Amniotic stem cell (primary cell): ENCODE results near the gene ELFN2.
"Not testable (repeated sequence)": the region's sequence is repeated elsewhere in the genome, so short reads cannot be mapped to it uniquely, and the experiment has no call there.

Experiments
- DNase-seq: peaks from one replicate; lab custom pipeline; 2025; lab: John Stamatoyannopoulos, UW

Gene ELFN2, protein sequence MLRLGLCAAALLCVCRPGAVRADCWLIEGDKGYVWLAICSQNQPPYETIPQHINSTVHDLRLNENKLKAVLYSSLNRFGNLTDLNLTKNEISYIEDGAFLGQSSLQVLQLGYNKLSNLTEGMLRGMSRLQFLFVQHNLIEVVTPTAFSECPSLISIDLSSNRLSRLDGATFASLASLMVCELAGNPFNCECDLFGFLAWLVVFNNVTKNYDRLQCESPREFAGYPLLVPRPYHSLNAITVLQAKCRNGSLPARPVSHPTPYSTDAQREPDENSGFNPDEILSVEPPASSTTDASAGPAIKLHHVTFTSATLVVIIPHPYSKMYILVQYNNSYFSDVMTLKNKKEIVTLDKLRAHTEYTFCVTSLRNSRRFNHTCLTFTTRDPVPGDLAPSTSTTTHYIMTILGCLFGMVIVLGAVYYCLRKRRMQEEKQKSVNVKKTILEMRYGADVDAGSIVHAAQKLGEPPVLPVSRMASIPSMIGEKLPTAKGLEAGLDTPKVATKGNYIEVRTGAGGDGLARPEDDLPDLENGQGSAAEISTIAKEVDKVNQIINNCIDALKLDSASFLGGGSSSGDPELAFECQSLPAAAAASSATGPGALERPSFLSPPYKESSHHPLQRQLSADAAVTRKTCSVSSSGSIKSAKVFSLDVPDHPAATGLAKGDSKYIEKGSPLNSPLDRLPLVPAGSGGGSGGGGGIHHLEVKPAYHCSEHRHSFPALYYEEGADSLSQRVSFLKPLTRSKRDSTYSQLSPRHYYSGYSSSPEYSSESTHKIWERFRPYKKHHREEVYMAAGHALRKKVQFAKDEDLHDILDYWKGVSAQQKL

DNA sequence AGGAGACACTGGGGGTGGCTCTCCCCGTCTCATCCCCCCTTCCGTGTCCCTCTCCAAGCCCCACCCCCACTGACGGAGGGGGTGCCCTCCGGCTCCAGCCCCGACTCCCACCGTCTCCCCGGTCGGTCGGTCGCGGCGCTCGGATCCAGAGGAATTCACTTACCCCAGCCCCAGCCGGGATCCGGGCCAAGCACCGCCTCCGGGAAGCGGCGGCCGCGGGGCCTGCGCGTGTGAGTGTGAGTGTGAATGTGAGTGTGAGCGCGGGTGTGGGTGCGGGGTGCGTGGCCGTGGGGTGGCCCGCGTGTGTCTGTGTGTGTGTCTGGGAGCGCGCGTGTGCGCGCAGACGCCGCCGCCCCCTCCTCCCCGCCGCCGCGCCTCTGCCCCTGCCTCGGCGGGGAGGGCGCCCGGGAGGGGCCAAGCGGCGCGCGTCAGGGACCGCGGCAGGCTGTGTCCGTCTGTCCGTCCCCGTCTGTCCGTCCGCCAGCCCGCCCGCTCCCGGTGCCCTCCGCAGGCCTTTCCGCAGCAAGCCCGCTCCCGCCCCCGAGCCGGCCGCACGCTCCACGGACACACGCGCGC lies at the start of gene ELFN2:
Gene ELFN2 (minus strand): TSS at position 345 of the 576 bp plus-strand sequence. CDS start 51,945 bp downstream, outside the sequence.
- DNase-seq: no peak

DNA sequence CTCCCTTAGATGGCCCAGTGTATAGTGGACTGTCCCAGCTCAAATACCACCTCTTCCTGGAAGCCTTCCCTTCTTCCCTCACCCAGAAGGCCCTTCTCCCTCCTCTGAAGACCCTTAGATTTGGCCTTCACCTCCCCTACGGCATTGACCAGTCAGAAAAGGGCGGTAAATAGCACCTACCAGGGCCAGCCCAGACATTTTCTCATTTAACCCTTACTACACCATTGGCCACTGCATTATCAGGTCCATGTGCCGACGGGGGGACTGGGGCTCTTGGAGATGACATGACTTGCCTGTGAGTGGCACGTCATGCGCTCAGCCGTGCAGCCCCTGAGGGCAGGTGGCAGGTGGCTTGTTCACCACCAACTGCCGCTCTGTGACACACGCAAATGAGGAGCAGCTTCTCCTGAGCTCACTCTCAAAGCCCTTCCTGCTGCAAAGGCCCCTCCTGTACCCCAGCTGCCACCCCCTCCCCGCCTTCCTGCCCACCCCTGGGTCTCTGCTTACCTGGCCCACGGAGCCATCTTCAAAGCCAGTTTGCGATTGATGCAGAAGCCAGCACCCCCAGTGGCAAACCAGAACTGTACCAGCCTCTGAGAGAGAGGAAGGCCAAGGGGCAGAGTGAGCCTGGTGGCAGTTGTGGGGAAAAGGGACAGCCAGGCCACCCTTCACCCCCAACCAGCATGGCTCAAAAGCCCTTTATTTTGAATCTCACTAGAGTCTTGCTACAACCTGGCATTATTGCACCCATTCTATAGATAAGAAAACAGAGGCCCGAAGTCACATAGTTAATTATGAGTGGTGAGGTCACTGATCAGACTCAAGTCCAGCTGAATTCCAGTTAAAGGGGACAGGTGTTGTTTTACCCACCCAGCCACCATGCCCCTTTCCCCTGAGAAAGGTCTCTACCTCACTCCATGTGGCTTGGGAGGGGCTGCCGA lies 49.4 kb upstream of the ELFN2 start:
- no peak for DNase-seq

DNA sequence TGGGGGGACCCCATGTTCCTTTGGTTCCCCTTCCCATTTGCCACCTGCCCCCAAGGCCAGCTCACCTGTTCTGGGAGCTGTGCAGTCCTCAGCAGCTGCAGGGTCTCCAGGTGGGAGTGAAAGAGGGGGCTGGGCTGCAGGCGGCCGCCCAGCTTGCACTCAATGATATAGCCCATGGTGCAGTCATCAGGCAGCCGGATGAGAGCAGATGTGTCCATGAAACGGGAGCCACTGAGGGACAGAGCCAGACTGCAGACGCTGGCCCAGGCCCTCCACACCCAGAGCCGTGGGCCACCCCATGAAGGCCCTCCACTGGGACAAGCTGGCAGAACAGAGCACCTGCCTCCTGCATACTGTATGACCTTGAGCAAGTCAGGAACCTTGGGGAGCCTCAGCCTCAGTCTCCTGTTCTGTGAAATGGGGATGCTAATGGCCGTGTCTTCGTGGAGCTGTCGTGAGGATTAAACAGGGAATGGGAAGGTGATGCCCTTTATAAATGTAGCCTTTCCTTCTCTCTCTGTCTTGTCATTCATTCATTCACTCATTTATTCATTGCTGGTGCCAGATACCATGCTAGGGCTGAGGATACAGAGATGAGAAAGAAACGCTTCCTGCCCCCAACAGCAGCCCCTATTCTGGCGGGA lies 47.3 kb upstream of the ELFN2 start:
- no peak for DNase-seq

DNA sequence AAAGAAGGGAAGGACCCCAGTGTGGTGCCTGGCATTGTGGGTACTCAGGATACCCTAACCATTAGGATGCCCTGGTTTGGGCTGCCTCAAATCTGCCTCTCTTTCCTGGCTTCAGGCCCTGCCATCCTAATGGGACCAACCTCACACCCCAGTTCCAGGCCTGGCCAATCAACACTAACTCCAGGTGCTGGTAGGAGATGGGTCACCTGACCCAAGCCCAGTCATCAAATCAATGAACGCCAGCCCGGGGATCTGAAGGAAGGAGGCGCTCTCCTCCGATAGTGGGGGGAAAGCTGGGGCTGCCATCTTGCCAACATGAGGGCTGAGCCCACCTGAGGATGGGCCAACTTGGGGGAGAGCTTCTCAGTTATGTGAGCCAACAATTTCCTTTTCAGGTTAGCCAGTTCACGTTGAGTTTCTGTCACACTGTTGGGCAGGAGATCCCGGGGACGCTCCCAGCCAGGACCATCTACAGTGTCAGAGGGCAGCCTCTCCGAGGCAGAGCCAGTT lies 46.2 kb upstream of the ELFN2 start:
- no peak for DNase-seq

DNA sequence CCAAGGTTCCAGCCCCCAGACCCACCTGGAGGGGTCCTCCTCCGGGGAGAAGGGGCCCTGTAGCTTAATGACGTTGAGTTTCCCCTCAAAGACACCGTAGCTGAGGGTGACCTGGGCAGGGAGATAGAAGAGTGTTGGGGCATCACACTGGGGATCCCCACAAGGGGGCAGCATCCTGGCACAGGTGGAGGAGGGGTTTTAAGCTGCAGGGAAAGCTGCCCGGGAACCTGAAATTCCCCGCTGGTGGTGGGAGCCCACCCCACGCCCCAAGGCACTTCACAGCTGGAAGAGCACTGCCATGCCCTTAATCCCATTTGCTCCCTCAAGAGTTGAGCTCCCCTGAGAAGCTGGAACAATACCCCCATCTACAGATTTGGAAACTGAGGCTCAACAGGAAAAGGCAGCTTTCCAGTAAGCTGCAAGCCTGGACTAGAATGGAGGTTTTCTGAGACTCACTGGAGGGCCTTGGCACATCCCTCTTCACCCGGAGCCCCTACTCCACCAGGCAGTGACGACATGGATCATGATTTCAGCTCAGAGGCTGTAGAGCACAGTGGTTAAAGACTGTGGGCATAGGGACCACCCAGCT lies 45.2 kb upstream of the ELFN2 start:
- no peak for DNase-seq

DNA sequence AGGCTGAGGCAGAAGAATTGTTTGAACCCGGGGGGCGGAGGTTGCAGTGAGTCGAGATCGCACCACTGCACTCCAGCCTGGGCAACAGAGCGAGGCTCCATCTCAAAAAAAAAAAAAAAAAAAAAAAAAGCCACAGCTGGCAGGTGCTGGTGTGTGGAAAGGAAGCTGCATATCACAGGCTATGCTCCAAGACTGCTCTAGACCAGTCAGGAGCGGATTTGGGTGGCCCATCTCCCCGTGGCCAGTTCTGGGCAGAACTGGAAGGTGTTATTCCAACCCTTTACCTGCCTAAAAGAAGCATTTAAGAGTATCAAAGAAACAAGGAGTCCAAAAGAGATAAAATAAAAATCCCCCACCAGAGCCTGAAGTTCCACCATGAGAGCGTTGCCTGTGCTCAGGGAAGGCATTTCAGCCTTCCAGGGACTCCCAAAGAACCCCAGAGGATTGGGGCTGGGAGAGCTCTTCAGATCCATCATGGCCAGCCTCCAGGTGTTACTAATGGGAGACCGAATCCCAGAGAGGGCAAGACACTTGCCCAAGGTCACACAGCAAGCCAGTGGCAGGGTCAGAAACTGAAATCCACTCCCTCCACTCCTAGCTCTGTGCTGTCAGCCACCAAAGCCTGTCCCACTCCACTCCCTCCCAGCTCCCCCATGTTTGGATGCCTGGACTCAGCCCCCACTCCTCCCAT lies 44.6 kb upstream of the ELFN2 start:
- no peak for DNase-seq

DNA sequence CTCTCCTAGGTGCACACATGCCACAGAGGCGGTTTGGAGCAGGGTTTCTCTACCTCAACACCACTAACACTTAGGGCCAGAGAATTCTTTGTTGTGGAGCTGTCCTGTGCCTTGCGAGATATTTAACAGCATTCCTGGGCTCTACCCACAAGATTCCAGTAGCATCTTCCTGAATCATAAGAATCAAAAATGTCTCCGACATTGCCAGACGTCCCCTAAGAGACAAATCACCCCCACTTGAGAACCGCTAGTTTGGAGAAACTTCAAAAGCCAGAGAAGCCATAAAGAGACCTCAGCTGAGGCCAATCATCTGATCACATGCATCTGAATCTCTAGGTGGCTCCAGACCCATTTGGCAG lies 42.8 kb upstream of the ELFN2 start:
- no peak for DNase-seq

DNA sequence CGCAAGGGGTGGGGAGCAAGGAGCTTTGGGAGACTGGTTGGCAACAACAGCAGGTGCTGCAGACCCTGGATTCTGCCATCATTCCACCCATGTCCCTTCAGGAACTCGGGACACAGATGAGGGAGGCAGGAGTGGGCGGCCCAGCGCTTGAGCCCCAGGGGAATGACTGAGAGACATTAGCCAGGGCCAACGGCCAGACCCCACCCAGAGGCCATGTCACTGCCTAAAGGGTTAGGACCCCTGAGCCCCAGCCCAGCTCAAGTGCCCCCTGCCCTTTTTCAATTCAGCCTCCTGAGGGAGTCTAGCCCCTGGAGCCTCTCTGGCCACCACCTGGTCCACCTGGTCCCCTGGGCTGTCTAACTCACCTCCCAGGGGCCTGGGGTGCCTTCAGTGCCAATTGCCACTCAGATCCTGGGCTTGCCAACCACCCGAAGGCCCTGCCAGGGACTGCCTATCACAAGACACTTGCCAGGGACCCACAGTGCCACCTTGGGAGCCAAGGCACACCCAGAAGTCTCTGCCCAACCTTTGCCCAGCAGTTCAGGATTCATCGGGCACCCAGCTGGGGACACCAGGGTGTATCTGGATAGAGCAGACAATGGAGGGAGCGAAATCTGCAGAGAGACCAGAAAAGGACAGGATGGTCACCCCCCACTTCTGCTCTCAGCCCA lies 42.3 kb upstream of the ELFN2 start:
- DNase-seq: no peak

DNA sequence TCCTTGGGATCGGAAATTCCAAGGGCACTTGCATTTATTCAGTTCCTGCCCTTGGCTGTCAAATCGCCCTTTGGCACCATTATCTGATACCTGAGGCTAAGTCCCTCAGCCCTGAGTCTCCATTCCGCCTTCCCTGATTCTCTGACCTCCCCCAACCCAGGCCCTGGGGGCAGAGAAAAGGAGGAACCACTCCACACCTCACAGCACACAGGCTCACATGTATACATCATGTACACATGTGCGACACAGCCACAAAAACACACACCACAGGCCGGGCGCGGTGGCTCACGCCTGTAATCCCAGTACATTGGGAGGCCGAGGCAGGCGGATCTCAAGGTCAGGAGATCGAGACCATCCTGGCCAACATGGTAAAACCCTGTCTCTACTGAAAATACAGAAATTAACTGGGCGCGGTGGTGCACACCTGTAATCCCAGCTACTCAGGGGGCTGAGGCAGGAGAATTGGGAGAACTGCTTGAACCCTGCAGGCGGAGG lies 41.0 kb upstream of the ELFN2 start:
- DNase-seq: not testable (repeated sequence)

DNA sequence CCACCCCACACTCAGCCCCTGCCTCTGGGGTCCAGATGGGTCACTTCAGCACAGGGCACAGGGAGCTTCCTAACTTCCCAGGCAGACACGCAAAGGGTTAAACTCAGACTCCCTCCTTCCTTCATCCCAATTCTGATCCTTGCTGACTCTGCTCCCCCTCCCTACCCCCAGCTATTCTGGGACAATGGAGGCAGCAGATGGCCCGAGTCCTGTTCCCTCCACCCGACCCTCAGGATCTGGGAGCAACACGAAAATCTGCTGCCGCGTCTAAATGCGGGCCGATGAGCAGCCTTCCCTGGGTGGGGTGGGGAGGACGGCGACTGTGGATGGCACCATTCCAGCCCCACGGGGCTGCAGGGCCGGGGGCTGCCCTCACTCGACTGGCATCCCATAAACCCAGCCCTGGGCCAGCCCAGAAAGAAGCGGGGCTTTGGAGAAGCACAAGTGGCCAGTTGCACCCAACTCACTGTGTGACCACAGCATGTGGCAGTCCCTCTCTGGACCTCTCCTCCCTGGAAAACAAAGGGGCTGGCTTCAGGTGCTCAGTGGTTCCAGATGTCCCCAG lies 40.2 kb upstream of the ELFN2 start:
- no peak for DNase-seq

DNA sequence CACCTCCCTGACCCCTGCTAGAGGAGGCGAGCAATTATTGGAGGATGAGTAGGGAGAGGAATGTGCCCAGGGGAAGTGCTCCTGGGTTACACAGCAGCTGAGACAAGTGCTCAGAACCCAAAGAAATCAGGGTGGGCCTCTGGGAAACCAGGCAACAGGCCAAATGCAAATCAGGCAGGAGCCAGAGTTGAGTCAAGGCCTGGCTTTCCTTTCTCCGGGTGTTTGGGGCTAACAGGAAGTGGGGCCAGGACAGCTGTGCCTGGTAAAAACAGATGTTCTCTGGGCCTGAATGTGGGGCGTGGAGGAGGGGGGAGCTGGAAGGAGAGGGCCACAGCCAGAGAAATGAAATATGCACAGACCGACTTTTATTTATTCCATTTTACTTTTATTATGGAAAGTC lies 36.9 kb upstream of the ELFN2 start:
- no peak for DNase-seq

DNA sequence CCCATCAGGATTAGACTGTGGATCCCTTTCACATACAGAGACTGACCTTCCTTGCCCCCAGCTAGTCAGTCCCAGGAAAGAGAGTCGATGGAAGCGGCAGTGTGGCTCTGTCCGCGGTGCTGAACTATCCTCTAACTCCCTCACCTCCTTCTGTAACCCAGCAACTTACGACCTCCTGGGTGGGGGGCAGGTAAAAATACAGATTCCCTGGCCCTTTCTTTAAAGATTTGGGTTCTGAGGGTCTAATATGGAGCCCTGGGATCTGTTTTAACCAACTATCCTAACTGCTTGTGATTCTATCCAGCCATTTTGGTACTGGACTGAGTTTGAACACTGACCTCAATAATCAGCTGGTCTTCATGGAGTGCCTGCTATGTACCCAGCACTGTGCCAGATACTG lies 35.7 kb upstream of the ELFN2 start:
- no peak for DNase-seq

DNA sequence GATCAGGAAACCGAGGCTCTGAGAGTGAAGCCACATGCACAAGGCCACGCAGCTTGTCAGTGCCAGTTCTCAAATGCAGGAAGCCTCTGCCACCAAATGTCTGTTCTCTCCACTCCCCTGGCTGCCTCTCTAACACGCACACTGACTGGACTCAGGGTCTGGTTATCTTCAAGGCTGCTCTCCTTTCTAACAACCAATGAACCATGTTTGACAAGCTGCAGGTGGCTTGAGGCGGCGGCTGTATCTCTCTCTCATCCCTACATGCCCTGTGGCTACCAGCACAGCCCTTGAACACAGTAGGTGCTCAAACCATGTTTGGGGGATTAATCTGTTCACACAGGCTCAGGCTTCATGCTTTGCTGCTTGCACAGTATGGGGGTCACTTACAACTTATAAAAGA lies 35.2 kb upstream of the ELFN2 start:
- DNase-seq: no peak

DNA sequence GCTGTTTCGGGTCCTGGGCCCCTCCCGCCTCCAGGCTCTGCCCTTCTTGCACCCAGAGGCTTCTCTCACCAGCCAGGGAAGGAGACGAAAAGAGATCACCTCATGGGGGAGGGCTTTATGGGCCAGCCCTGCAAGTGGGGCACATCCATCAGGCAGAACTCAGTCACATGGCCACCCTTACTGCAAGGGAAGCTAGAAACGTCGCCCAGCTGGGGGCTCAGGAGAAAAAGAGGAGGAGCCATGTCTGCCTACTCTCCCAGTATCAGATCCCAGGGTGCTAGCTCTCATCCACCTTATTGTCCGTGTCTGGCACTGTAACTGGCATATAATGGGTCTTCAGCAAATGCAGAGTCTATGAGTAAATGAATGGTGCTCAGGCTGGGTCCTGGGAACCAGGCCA lies 34.7 kb upstream of the ELFN2 start:
- no peak for DNase-seq

DNA sequence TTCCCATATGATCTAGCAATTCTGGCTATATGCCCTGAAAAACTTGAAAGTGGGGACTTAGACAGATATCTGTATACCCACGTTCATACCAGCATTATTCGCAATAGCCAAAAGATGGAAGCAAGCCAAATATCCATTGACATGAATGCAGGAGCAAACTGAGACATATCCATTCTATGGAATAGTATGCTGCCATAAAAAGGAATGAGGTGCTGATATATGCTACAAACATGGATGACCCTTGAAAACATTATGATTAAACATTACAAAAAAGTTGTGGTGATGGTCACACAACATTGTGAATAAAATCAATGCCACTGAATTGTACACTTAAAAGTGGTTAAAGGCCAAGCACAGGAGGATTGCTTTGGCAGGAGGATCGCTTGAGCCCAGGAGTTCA lies 33.4 kb upstream of the ELFN2 start:
- DNase-seq: no peak

DNA sequence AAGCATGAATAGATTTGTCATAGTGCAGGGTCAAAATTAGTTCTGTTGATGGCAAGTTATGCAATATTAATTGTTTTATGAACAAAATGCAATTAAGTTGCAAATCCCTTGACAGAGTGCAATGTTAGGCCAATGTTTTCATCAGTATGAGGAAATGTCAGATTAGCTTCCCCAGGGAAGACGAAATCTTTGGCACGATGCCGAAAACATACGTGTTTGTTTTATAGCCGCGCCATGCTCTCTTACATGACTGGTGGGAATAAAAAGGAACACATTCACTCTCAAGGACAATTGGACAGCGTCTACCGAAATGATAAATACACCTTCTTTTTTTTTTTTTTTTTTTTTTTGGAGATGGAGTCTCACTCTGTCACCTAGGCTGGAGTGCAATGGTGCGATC lies 31.9 kb upstream of the ELFN2 start:
- no peak for DNase-seq

DNA sequence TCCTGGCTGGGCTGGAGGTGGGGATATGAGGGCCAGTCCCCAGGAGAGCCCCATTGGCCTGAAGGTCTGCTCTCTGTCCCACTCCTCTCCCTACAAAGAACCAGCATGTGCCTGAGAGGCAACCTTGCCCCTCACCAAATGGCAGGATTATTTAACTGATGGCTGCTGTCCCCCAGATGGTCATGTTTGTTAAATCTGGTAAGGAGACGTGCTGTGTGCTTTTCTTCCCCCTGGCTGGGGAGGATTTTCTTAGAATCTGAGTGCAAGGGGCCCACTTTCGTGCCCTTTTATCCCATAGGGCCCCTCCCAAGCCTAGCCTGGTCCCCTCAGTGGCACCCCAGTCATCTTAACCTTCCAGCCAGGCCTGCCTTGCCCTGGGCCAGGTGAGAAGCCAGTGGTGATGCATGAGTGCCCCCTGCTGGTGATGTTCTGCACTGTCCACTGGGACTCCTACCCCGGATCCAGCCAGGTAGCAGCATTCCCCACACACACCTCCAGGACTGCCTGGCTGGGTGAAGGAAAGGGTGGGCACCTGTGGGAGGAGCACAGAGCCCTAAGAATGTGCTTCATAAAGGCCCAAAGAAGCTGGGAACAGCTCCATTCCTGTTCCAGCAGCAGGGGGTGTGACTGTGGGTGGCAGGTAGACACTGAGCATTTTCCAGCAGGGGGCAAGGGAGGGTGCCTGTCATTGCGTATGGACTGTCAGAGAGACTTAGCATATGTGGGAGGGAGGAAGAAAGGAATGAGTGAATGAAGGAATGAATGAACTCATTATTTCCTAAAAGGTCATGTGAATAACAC lies 30.0 kb upstream of the ELFN2 start:
- DNase-seq: no peak

DNA sequence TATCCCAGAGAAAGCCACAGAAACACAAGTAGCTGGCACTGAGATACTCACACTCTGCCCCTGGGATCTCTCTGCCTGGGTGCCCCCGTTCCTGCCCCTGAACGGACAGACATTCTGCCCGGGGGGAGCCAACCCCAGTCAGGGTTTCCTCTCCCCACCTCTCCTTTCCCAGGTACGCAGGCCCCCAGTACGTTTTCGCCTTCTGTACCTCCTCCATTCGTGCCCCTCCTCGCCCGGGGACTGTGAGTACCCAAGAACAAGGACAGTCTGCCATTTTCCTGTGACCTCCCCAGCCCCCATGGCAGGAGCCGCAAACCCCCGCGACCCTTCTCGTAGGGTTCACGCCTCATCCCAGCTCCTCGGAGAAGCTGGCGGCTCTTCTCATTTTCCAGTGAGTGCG lies 29.1 kb upstream of the ELFN2 start:
- no peak for DNase-seq
